Measurements from ENCODE around the gene AHRR. TPM values are rescaled to one million over a fixed set of nuclear protein-coding genes. Genes with fewer than 3 reads are reported as not detected.
A peak's percentile ranks its signal among the peaks of the same experiment; 100 is the strongest.

Gene AHRR
- total and polyA plus RNA-seq, 12 donors, result 0.07 to 1.2 (median 0.33) TPM; not detected in 2

- DNase-seq (no peak), ATAC-seq (no peak)
- TF ChIP-seq CTCF (IDR thresholded peaks at IDR 0.05), result no peak
- peaks cover 0 to 6% (median 0%) of the 10 kb centered on the region in 7 donors for H3K27me3 ChIP-seq
- peaks cover 0 to 6% (median 0%) of the 10 kb centered on the region in 9 donors for H3K4me1 ChIP-seq
- WGBS, 2 donors, result 80 to 84% methylated on average over 12 of the region's 12 CpGs
- H3K9me3 ChIP-seq, result no peaks in the 10 kb centered on the region
- H3K36me3 ChIP-seq, result no peaks in the 10 kb centered on the region
- no peak overlapping the region for H3K27ac ChIP-seq
- H3K4me3 ChIP-seq, result no peak overlapping the region
- intact Hi-C loops (cut with DNase I), result no loop called here
Observed at GRCh38 chr5:419970-420369, 98.5 kb downstream of the AHRR start.

GRCh38 chr5:420632-421286 lies 99.2 kb downstream of the AHRR start:
- Histone ChIP-seq H3K27ac (no peak overlapping the region), H3K9me3 (no peaks in the 10 kb centered on the region), H3K36me3 (no peaks in the 10 kb centered on the region), H3K4me3 (no peak overlapping the region), H3K4me1 (peaks cover 0 to 5% (median 0%) of the 10 kb centered on the region in 9 donors), H3K27me3 (peaks cover 0 to 7% (median 0%) of the 10 kb centered on the region in 7 donors)
- ATAC-seq (no peak), DNase-seq (no peak)
- TF ChIP-seq CTCF (IDR thresholded peaks at IDR 0.05), result no peak
- WGBS, 2 donors, result 93% methylated on average over 51 to 52 of the region's 52 CpGs
- intact Hi-C loops (cut with DNase I), result no loop called here

GRCh38 chr5:421287-421880 lies 99.9 kb downstream of the AHRR start:
- no peak overlapping the region for H3K27ac ChIP-seq
- WGBS, 2 donors, result 89 to 91% methylated on average over 34 of the region's 34 CpGs
- no peak for TF ChIP-seq CTCF (IDR thresholded peaks at IDR 0.05)

GRCh38 chr5:421901-422300 lies 100.4 kb downstream of the AHRR start:
- Histone ChIP-seq H3K36me3 (no peaks in the 10 kb centered on the region), H3K27me3 (peaks cover 0 to 7% (median 0%) of the 10 kb centered on the region in 7 donors), H3K4me1 (no peaks in the 10 kb centered on the region), H3K4me3 (no peak overlapping the region), H3K9me3 (no peaks in the 10 kb centered on the region), H3K27ac (no peak overlapping the region)
- TF ChIP-seq CTCF (IDR thresholded peaks at IDR 0.05), result no peak
- intact Hi-C loops (cut with DNase I), result no loop called here
- 78 to 81% methylated on average over 13 of the region's 13 CpGs for WGBS, 2 donors
- DNase-seq, result no peak
- no peak for ATAC-seq

More at GRCh38 chr5:421287-421880, 99.9 kb downstream of the AHRR start:
- no peaks in the 10 kb centered on the region for H3K9me3 ChIP-seq
- intact Hi-C loops (cut with DNase I), result no loop called here
- H3K27me3 ChIP-seq, result peaks cover 0 to 7% (median 0%) of the 10 kb centered on the region in 7 donors
- no peaks in the 10 kb centered on the region for H3K4me1 ChIP-seq
- no peak for DNase-seq
- no peaks in the 10 kb centered on the region for H3K36me3 ChIP-seq
- ATAC-seq, result peak in 1 of 8 donors; percentile 40
- no peak overlapping the region for H3K4me3 ChIP-seq

All from heart right ventricle (tissue), 16 donors.